ENCODE results near the gene KPNA1.

KPNA1 gene

GRCh38 chr3:122421101-122421500 lies 93.6 kb downstream of the KPNA1 start:
- in situ Hi-C loops (cut with MboI; ENCODE audit: low sequenced_read_pairs), result no loop called here

- in situ Hi-C loops (cut with MboI; ENCODE audit: low sequenced_read_pairs), result no loop called here
Measured at GRCh38 chr3:122416966-122417365, 97.8 kb downstream of the KPNA1 start.

- in situ Hi-C loops (cut with MboI; ENCODE audit: low sequenced_read_pairs), result no loop called here
Measured at GRCh38 chr3:122415762-122416654, 98.7 kb downstream of the KPNA1 start, which contains the start of gene WDR5B. TSS of gene WDR5B (minus strand) at chr3:122416062. CDS start at chr3:122415528, 534 bp downstream.

- in situ Hi-C loops (cut with MboI; ENCODE audit: low sequenced_read_pairs), result no loop called here
Measured at GRCh38 chr3:122415104-122415744, 99.5 kb downstream of the KPNA1 start.

- in situ Hi-C loops (cut with MboI; ENCODE audit: low sequenced_read_pairs), result no loop called here
Measured at GRCh38 chr3:122414391-122414790, 100.3 kb downstream of the KPNA1 start.

- in situ Hi-C loops (cut with MboI; ENCODE audit: low sequenced_read_pairs), result no loop called here
Measured at GRCh38 chr3:122410639-122411038, 104.1 kb downstream of the KPNA1 start.

- in situ Hi-C loops (cut with MboI; ENCODE audit: low sequenced_read_pairs), result no loop called here
Measured at GRCh38 chr3:122410111-122410510, 104.6 kb downstream of the KPNA1 start.

GRCh38 chr3:122409446-122409845 lies 105.3 kb downstream of the KPNA1 start:
- in situ Hi-C loops (cut with MboI; ENCODE audit: low sequenced_read_pairs), result no loop called here

GRCh38 chr3:122407946-122408345 lies 106.8 kb downstream of the KPNA1 start:
- in situ Hi-C loops (cut with MboI; ENCODE audit: low sequenced_read_pairs), result no loop called here

- in situ Hi-C loops (cut with MboI; ENCODE audit: low sequenced_read_pairs), result no loop called here
Measured at GRCh38 chr3:122406198-122406597, 108.5 kb downstream of the KPNA1 start.

GRCh38 chr3:122405015-122405414 lies 109.7 kb downstream of the KPNA1 start:
- in situ Hi-C loops (cut with MboI; ENCODE audit: low sequenced_read_pairs), result no loop called here

GRCh38 chr3:122403489-122403888 lies 111.2 kb downstream of the KPNA1 start:
- in situ Hi-C loops (cut with MboI; ENCODE audit: low sequenced_read_pairs), result no loop called here

GRCh38 chr3:122398920-122399319 lies 115.8 kb downstream of the KPNA1 start:
- in situ Hi-C loops (cut with MboI; ENCODE audit: low sequenced_read_pairs), result loop anchor here (25.0 kb wide), 1 partner anchor 288 kb away; the partner anchor contains the start of gene PARP14

- in situ Hi-C loops (cut with MboI; ENCODE audit: low sequenced_read_pairs), result loop anchor here (25.0 kb wide), 1 partner anchor 290 kb away; the partner anchor contains the start of gene PARP14
Measured at GRCh38 chr3:122397201-122397600, 117.5 kb downstream of the KPNA1 start.

- in situ Hi-C loops (cut with MboI; ENCODE audit: low sequenced_read_pairs), result loop anchor here (25.0 kb wide), 1 partner anchor 291 kb away; the partner anchor contains the start of gene PARP14
Measured at GRCh38 chr3:122396511-122396910, 118.2 kb downstream of the KPNA1 start.

- in situ Hi-C loops (cut with MboI; ENCODE audit: low sequenced_read_pairs), result loop anchor here (25.0 kb wide), 1 partner anchor 292 kb away; the partner anchor contains the start of gene PARP14
Measured at GRCh38 chr3:122395582-122395981, 119.2 kb downstream of the KPNA1 start.

GRCh38 chr3:122394173-122394572 lies 120.6 kb downstream of the KPNA1 start:
- in situ Hi-C loops (cut with MboI; ENCODE audit: low sequenced_read_pairs), result loop anchor here (25.0 kb wide), 1 partner anchor 293 kb away; the partner anchor contains the start of gene PARP14

- in situ Hi-C loops (cut with MboI; ENCODE audit: low sequenced_read_pairs), result loop anchor here (25.0 kb wide), 1 partner anchor 294 kb away; the partner anchor contains the start of gene PARP14
Measured at GRCh38 chr3:122392868-122393844, 121.6 kb downstream of the KPNA1 start.

GRCh38 chr3:122391681-122392446 lies 122.9 kb downstream of the KPNA1 start:
- in situ Hi-C loops (cut with MboI; ENCODE audit: low sequenced_read_pairs), result loop anchor here (25.0 kb wide), 1 partner anchor 295 kb away; the partner anchor contains the start of gene PARP14

Measured in HL-60/S4 (cell line).